Measurements from ENCODE around the gene SMIM38.
A peak's percentile ranks its signal among the peaks of the same experiment; 100 is the strongest.

SMIM38 gene

GRCh38 chr11:69151836-69152235 is 3.9 kb upstream of the SMIM38 start:
- H3K4me3 ChIP-seq (ENCODE audit: low read length) = no peak overlapping the region

GRCh38 chr11:69152733-69153421 is 2.9 kb upstream of the SMIM38 start:
- Histone ChIP-seq H3K27me3 (ENCODE audit: insufficient read depth, low read length) (no peaks in the 10 kb centered on the region), H3K4me1 (ENCODE audit: insufficient read depth, low read length) (peaks cover 22% of the 10 kb centered on the region), H3K36me3 (ENCODE audit: insufficient read depth, low read length) (no peaks in the 10 kb centered on the region), H3K9me3 (ENCODE audit: low read length) (peaks cover 7% of the 10 kb centered on the region), H3K4me3 (ENCODE audit: low read length) (no peak overlapping the region), H2AFZ (ENCODE audit: low read depth, low read length) (no peak overlapping the region)

More at GRCh38 chr11:69151836-69152235, 3.9 kb upstream of the SMIM38 start:
- peaks cover 13% of the 10 kb centered on the region for H3K4me1 ChIP-seq (ENCODE audit: insufficient read depth, low read length)
- no peak overlapping the region for H2AFZ ChIP-seq (ENCODE audit: low read depth, low read length)
- no peaks in the 10 kb centered on the region for H3K36me3 ChIP-seq (ENCODE audit: insufficient read depth, low read length)
- H3K27me3 ChIP-seq (ENCODE audit: insufficient read depth, low read length) = no peaks in the 10 kb centered on the region
- H3K9me3 ChIP-seq (ENCODE audit: low read length) = peaks cover 7% of the 10 kb centered on the region

- H3K36me3 ChIP-seq (ENCODE audit: insufficient read depth, low read length) = no peaks in the 10 kb centered on the region
- no peak overlapping the region for H2AFZ ChIP-seq (ENCODE audit: low read depth, low read length)
- H3K27me3 ChIP-seq (ENCODE audit: insufficient read depth, low read length) = no peaks in the 10 kb centered on the region
- no peak overlapping the region for H3K4me3 ChIP-seq (ENCODE audit: low read length)
- H3K9me3 ChIP-seq (ENCODE audit: low read length) = peaks cover 10% of the 10 kb centered on the region
- H3K4me1 ChIP-seq (ENCODE audit: insufficient read depth, low read length) = peaks cover 23% of the 10 kb centered on the region
Observed at GRCh38 chr11:69153661-69154060, 2.1 kb upstream of the SMIM38 start.

GRCh38 chr11:69154211-69154913 is 1.4 kb upstream of the SMIM38 start:
- Histone ChIP-seq H3K27me3 (ENCODE audit: insufficient read depth, low read length) (no peaks in the 10 kb centered on the region), H3K36me3 (ENCODE audit: insufficient read depth, low read length) (no peaks in the 10 kb centered on the region), H3K4me3 (ENCODE audit: low read length) (no peak overlapping the region), H3K4me1 (ENCODE audit: insufficient read depth, low read length) (peaks cover 23% of the 10 kb centered on the region), H3K9me3 (ENCODE audit: low read length) (peaks cover 9% of the 10 kb centered on the region), H2AFZ (ENCODE audit: low read depth, low read length) (no peak overlapping the region)

GRCh38 chr11:69154938-69155301 is 815 bp upstream of the SMIM38 start:
- Histone ChIP-seq H2AFZ (ENCODE audit: low read depth, low read length) (no peak overlapping the region), H3K36me3 (ENCODE audit: insufficient read depth, low read length) (no peaks in the 10 kb centered on the region), H3K9me3 (ENCODE audit: low read length) (peaks cover 10% of the 10 kb centered on the region), H3K4me1 (ENCODE audit: insufficient read depth, low read length) (peaks cover 23% of the 10 kb centered on the region), H3K27me3 (ENCODE audit: insufficient read depth, low read length) (no peaks in the 10 kb centered on the region), H3K4me3 (ENCODE audit: low read length) (no peak overlapping the region)

- no peak overlapping the region for H3K4me3 ChIP-seq (ENCODE audit: low read length)
- no peaks in the 10 kb centered on the region for H3K27me3 ChIP-seq (ENCODE audit: insufficient read depth, low read length)
- peaks cover 23% of the 10 kb centered on the region for H3K4me1 ChIP-seq (ENCODE audit: insufficient read depth, low read length)
- H2AFZ ChIP-seq (ENCODE audit: low read depth, low read length) = no peak overlapping the region
- peaks cover 8% of the 10 kb centered on the region for H3K9me3 ChIP-seq (ENCODE audit: low read length)
- no peaks in the 10 kb centered on the region for H3K36me3 ChIP-seq (ENCODE audit: insufficient read depth, low read length)
Observed at GRCh38 chr11:69156235-69156639, 502 bp downstream of the SMIM38 start.

- Histone ChIP-seq H3K27me3 (ENCODE audit: insufficient read depth, low read length) (no peaks in the 10 kb centered on the region), H3K4me1 (ENCODE audit: insufficient read depth, low read length) (peaks cover 20% of the 10 kb centered on the region), H2AFZ (ENCODE audit: low read depth, low read length) (peak overlapping the region; percentile 83), H3K36me3 (ENCODE audit: insufficient read depth, low read length) (no peaks in the 10 kb centered on the region), H3K9me3 (ENCODE audit: low read length) (peaks cover 8% of the 10 kb centered on the region), H3K4me3 (ENCODE audit: low read length) (no peak overlapping the region)
Observed at GRCh38 chr11:69156673-69157155, 979 bp downstream of the SMIM38 start.

- Histone ChIP-seq H3K27me3 (ENCODE audit: insufficient read depth, low read length) (no peaks in the 10 kb centered on the region), H2AFZ (ENCODE audit: low read depth, low read length) (peak overlapping the region; percentile 83), H3K4me3 (ENCODE audit: low read length) (no peak overlapping the region), H3K4me1 (ENCODE audit: insufficient read depth, low read length) (peaks cover 16% of the 10 kb centered on the region), H3K9me3 (ENCODE audit: low read length) (peaks cover 8% of the 10 kb centered on the region), H3K36me3 (ENCODE audit: insufficient read depth, low read length) (no peaks in the 10 kb centered on the region)
Observed at GRCh38 chr11:69157156-69157821, 1.6 kb downstream of the SMIM38 start.

GRCh38 chr11:69157822-69158231 is 2.1 kb downstream of the SMIM38 start:
- peak overlapping the region; percentile 83 for H2AFZ ChIP-seq (ENCODE audit: low read depth, low read length)
- H3K36me3 ChIP-seq (ENCODE audit: insufficient read depth, low read length) = no peaks in the 10 kb centered on the region
- H3K9me3 ChIP-seq (ENCODE audit: low read length) = peaks cover 8% of the 10 kb centered on the region
- peaks cover 16% of the 10 kb centered on the region for H3K4me1 ChIP-seq (ENCODE audit: insufficient read depth, low read length)
- no peak overlapping the region for H3K4me3 ChIP-seq (ENCODE audit: low read length)
- no peaks in the 10 kb centered on the region for H3K27me3 ChIP-seq (ENCODE audit: insufficient read depth, low read length)

GRCh38 chr11:69158301-69159149 is 2.8 kb downstream of the SMIM38 start:
- H3K27me3 ChIP-seq (ENCODE audit: insufficient read depth, low read length) = no peaks in the 10 kb centered on the region
- H3K9me3 ChIP-seq (ENCODE audit: low read length) = peaks cover 8% of the 10 kb centered on the region
- no peaks in the 10 kb centered on the region for H3K36me3 ChIP-seq (ENCODE audit: insufficient read depth, low read length)
- peaks cover 16% of the 10 kb centered on the region for H3K4me1 ChIP-seq (ENCODE audit: insufficient read depth, low read length)
- no peak overlapping the region for H3K4me3 ChIP-seq (ENCODE audit: low read length)
- no peak overlapping the region for H2AFZ ChIP-seq (ENCODE audit: low read depth, low read length)

- no peak overlapping the region for H2AFZ ChIP-seq (ENCODE audit: low read depth, low read length)
- no peaks in the 10 kb centered on the region for H3K36me3 ChIP-seq (ENCODE audit: insufficient read depth, low read length)
- H3K4me1 ChIP-seq (ENCODE audit: insufficient read depth, low read length) = peaks cover 16% of the 10 kb centered on the region
- no peak overlapping the region for H3K4me3 ChIP-seq (ENCODE audit: low read length)
- peaks cover 8% of the 10 kb centered on the region for H3K9me3 ChIP-seq (ENCODE audit: low read length)
- H3K27me3 ChIP-seq (ENCODE audit: insufficient read depth, low read length) = no peaks in the 10 kb centered on the region
Observed at GRCh38 chr11:69159150-69159852, 3.6 kb downstream of the SMIM38 start.

All from neuron (in vitro differentiated cells).